ENCODE results near the gene SCG5.

Gene SCG5

DNA sequence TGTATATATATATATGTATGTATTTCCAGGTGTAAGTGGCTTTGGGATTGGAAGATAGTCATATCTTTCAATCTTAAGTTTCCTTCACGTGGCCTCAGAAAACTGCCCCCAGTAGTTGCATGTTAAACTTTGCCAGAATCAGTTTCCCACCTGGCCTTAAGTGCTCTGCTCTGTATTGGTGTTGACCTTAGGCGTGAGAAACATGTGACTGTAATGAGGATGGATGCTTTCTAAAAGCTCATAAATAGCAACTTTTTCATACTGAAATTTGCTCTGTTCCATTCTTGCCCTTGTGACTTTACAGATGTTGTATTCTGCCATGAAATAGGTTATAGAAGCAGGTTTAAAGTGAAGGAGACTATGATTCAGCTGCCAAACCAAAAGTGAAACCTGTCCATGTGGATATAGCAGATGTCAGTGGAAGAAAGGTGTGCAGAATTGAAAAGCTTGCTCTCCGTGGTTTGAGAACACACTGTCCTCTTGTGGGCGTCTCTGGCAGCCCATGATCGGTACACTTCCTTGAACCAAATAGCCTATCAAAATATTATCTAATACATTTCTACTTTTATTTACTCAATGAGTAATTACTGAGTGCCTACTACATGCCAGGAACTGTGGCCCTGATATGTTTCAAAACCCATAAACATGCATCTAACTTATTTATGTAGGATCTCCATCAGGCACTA is 15.8 kb downstream of the SCG5 start (continued):
- TF ChIP-seq, protein P1, sequence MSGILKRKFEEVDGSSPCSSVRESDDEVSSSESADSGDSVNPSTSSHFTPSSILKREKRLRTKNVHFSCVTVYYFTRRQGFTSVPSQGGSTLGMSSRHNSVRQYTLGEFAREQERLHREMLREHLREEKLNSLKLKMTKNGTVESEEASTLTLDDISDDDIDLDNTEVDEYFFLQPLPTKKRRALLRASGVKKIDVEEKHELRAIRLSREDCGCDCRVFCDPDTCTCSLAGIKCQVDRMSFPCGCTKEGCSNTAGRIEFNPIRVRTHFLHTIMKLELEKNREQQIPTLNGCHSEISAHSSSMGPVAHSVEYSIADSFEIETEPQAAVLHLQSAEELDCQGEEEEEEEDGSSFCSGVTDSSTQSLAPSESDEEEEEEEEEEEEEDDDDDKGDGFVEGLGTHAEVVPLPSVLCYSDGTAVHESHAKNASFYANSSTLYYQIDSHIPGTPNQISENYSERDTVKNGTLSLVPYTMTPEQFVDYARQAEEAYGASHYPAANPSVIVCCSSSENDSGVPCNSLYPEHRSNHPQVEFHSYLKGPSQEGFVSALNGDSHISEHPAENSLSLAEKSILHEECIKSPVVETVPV (CRISPR knock-in tag; IDR thresholded peaks at IDR 0.05): no peak
- TF ChIP-seq ZNF8 (CRISPR knock-in tag; IDR thresholded peaks at IDR 0.05): no peak
- no peak for TF ChIP-seq ZFP3 (CRISPR knock-in tag; IDR thresholded peaks at IDR 0.05)

GRCh38 chr15:32657941-32658340 is 16.4 kb downstream of the SCG5 start:
- ATAC-seq: no peak
- TF ChIP-seq BACH2 (CRISPR knock-in tag; IDR thresholded peaks at IDR 0.05; ENCODE audit: borderline replicate concordance) (no peak), CSDC2 (CRISPR knock-in tag; IDR thresholded peaks at IDR 0.05) (no peak), ZC3H10 (CRISPR knock-in tag; IDR thresholded peaks at IDR 0.05) (no peak), GLIS3 (CRISPR knock-in tag; IDR thresholded peaks at IDR 0.05) (no peak), RARB (CRISPR knock-in tag; IDR thresholded peaks at IDR 0.05) (no peak), SNAI2 (CRISPR knock-in tag; IDR thresholded peaks at IDR 0.05) (no peak), TCF4 (CRISPR knock-in tag; IDR thresholded peaks at IDR 0.05; ENCODE audit: borderline replicate concordance) (no peak), ZNF70 (CRISPR knock-in tag; IDR thresholded peaks at IDR 0.05) (no peak), ZFP30 (CRISPR knock-in tag; IDR thresholded peaks at IDR 0.05) (no peak), TOX (CRISPR knock-in tag; IDR thresholded peaks at IDR 0.05; ENCODE audit: borderline replicate concordance) (no peak), ARNTL (CRISPR knock-in tag; IDR thresholded peaks at IDR 0.05; ENCODE audit: borderline replicate concordance, low read depth) (no peak), ESRRG (CRISPR knock-in tag; IDR thresholded peaks at IDR 0.05) (no peak), PATZ1 (CRISPR knock-in tag; IDR thresholded peaks at IDR 0.05; ENCODE audit: borderline replicate concordance) (no peak), ZNF565 (CRISPR knock-in tag; conservative IDR thresholded peaks at IDR 0.05; ENCODE audit: low read depth) (no peak), ZNF8 (CRISPR knock-in tag; IDR thresholded peaks at IDR 0.05) (no peak), POU6F1 (CRISPR knock-in tag; IDR thresholded peaks at IDR 0.05; ENCODE audit: borderline replicate concordance, low read depth) (no peak), ISL1 (CRISPR knock-in tag; IDR thresholded peaks at IDR 0.05) (no peak), ZFP3 (CRISPR knock-in tag; IDR thresholded peaks at IDR 0.05) (no peak)
- TF ChIP-seq, protein P1 (CRISPR knock-in tag; IDR thresholded peaks at IDR 0.05): no peak
- TF ChIP-seq, protein P2, sequence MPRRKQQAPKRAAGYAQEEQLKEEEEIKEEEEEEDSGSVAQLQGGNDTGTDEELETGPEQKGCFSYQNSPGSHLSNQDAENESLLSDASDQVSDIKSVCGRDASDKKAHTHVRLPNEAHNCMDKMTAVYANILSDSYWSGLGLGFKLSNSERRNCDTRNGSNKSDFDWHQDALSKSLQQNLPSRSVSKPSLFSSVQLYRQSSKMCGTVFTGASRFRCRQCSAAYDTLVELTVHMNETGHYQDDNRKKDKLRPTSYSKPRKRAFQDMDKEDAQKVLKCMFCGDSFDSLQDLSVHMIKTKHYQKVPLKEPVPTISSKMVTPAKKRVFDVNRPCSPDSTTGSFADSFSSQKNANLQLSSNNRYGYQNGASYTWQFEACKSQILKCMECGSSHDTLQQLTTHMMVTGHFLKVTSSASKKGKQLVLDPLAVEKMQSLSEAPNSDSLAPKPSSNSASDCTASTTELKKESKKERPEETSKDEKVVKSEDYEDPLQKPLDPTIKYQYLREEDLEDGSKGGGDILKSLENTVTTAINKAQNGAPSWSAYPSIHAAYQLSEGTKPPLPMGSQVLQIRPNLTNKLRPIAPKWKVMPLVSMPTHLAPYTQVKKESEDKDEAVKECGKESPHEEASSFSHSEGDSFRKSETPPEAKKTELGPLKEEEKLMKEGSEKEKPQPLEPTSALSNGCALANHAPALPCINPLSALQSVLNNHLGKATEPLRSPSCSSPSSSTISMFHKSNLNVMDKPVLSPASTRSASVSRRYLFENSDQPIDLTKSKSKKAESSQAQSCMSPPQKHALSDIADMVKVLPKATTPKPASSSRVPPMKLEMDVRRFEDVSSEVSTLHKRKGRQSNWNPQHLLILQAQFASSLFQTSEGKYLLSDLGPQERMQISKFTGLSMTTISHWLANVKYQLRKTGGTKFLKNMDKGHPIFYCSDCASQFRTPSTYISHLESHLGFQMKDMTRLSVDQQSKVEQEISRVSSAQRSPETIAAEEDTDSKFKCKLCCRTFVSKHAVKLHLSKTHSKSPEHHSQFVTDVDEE (CRISPR knock-in tag; IDR thresholded peaks at IDR 0.05): no peak

All from SK-N-SH treated with all-trans-retinoic acid at 6 μM for 48 hours (cell line).